Vagina (tissue), 2 donors: ENCODE results near the gene PRR4. TPM values are rescaled to one million over a fixed set of nuclear protein-coding genes. Genes with fewer than 3 reads are reported as not detected.

Source experiments
- DNase-seq, 2 donors: peaks; one replicate each; pipeline ENCODE4 v3.0.0-alpha.2; 2017; ENCODE audit errors: extremely low spot score in 2 of 2
- H3K27ac ChIP-seq: fragments of 200-600 bp; sonication (generic); one replicate; pipeline ENCODE4 v1.5.1; 2019
- H3K27me3 ChIP-seq: fragments of 200-600 bp; sonication (generic); one replicate; pipeline ENCODE4 v1.5.1; 2019
- H3K36me3 ChIP-seq, 2 donors: fragments of 200-600 bp; sonication (generic); one replicate each; pipeline ENCODE4 v1.5.1; 2017 to 2019
- H3K4me1 ChIP-seq: fragments of 200-600 bp; sonication (generic); one replicate; pipeline ENCODE4 v1.5.1; 2019
- H3K4me3 ChIP-seq, 2 donors: fragments of 200-600 bp; sonication (generic); 1 replicate in 1 of 2; 2 replicates in 1 of 2; pipeline ENCODE4 v1.5.1; 2016 to 2019
- H3K9me3 ChIP-seq: fragments of 200-600 bp; sonication (generic); one replicate; pipeline ENCODE4 v1.5.1; 2019
- CTCF ChIP-seq, 3 experiments: fragments of 450-650 bp in 2 of 3; fragments of 200-600 bp in 1 of 3; sonication (generic) in 1 of 3; IDR thresholded peaks; one replicate each; pipeline ENCODE4 v1.5.1; 2017 to 2019; ENCODE audit warnings: antibody characterized with exemption in 3 of 3, mild to moderate bottlenecking in 2 of 3, moderate library complexity in 2 of 3
- POLR2A ChIP-seq, 2 donors: fragments of 450-650 bp; IDR thresholded peaks; one replicate each; pipeline ENCODE4 v1.6.1; 2017; ENCODE audit warnings: antibody characterized with exemption in 2 of 2, mild to moderate bottlenecking in 2 of 2, moderate library complexity in 2 of 2
- POLR2AphosphoS5 ChIP-seq, 2 donors: sonication (generic); formaldehyde crosslinking; IDR thresholded peaks; one replicate each; pipeline ENCODE4 v1.9.0; 2017; ENCODE audit warnings: antibody characterized with exemption in 2 of 2, mild to moderate bottlenecking in 2 of 2, low read depth in 1 of 2; ENCODE audit not compliant: insufficient read depth in 1 of 2
- intact Hi-C: fragments of 100-400 bp; cut with DNase I; formaldehyde crosslinking; loops from one replicate; pipeline ENCODE4 v1.15.1; 2023
- total RNA-seq: library from RNA; depleted of rRNA; stranded (reverse); fragments of >200 nt; gene quantifications from one replicate; pipeline ENCODE4 v1.2.3, GENCODE V29; 2016

Gene PRR4
- total RNA-seq, 1 donor from 2014 or later = 6.1 TPM

- Histone ChIP-seq H3K36me3 (no peaks in the 10 kb centered on the region), H3K4me1 (no peaks in the 10 kb centered on the region), H3K27ac (no peak overlapping the region), H3K27me3 (no peaks in the 10 kb centered on the region), H3K9me3 (no peaks in the 10 kb centered on the region), H3K4me3 (no peak overlapping the region)
- no peak for DNase-seq
- TF ChIP-seq CTCF (IDR thresholded peaks at IDR 0.05) = no peak
- no peak for TF ChIP-seq POLR2AphosphoS5 (IDR thresholded peaks at IDR 0.05; ENCODE audit: insufficient read depth in 1 of 2, low read depth in 1 of 2)
- TF ChIP-seq POLR2A (IDR thresholded peaks at IDR 0.05) = no peak
- intact Hi-C loops = no loop called here
These were observed 19.3 kb downstream of the PRR4 start for GRCh38 chr12:10829994-10830393.

DNA sequence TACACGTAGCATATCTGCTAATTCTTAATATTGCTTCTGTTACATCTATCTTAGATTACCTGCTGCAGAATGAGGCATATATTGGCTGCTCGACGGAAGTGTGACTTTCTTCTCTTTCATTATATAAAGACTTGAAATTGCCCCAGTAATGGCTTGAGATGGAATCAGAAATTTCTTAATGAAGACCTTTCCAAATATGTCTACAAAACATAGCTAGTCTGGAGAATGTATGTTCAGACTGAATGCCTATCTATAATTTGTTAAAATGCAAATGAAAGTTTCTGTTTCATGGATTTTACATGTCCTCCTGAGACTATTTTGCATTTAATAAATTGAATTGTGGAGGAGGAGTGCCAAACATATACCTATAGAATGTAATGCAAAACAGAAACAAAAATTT is 23.0 kb downstream of the PRR4 start, which contains the start of gene TAS2R10:
TAS2R10 (minus strand) TSS at position 101 of the 400 bp plus-strand sequence; CDS start at position 12, 89 bp downstream.
- Histone ChIP-seq H3K9me3 (no peaks in the 10 kb centered on the region), H3K27me3 (no peaks in the 10 kb centered on the region), H3K4me1 (no peaks in the 10 kb centered on the region), H3K27ac (no peak within 1 kb of the TSS), H3K4me3 (no peak within 1 kb of the TSS), H3K36me3 (no peaks in the 10 kb centered on the region)
- TF ChIP-seq POLR2AphosphoS5 (IDR thresholded peaks at IDR 0.05; ENCODE audit: insufficient read depth in 1 of 2, low read depth in 1 of 2) = no peak
- TF ChIP-seq CTCF (IDR thresholded peaks at IDR 0.05) = no peak
- TF ChIP-seq POLR2A (IDR thresholded peaks at IDR 0.05) = no peak
- intact Hi-C loops = no loop called here
- no peak for DNase-seq

DNA sequence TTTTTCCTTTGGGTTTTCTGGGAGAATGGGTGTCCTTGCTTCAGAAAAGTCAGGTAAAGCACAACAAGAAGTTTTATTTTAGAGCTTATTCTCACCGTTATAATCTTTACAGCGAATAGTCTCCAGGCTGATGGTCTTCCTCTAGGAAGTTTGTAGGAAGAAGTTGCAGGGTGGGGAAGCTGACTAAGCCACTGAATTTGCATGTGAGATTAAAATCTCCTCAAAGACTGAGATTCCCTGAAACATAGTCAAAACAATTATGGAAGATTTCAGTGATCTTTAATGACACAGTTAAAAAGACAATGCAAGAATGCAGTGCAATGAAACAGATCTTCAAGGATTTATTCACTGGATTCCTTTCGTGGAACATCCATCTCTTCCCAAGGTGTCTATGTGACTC is 24.3 kb downstream of the PRR4 start:
- Histone ChIP-seq H3K9me3 (no peaks in the 10 kb centered on the region), H3K27me3 (no peaks in the 10 kb centered on the region), H3K4me3 (no peak overlapping the region), H3K4me1 (no peaks in the 10 kb centered on the region), H3K36me3 (no peaks in the 10 kb centered on the region), H3K27ac (no peak overlapping the region)
- TF ChIP-seq POLR2A (IDR thresholded peaks at IDR 0.05) = no peak
- TF ChIP-seq CTCF (IDR thresholded peaks at IDR 0.05) = no peak
- no peak for TF ChIP-seq POLR2AphosphoS5 (IDR thresholded peaks at IDR 0.05; ENCODE audit: insufficient read depth in 1 of 2, low read depth in 1 of 2)
- DNase-seq = no peak
- intact Hi-C loops = no loop called here

DNA sequence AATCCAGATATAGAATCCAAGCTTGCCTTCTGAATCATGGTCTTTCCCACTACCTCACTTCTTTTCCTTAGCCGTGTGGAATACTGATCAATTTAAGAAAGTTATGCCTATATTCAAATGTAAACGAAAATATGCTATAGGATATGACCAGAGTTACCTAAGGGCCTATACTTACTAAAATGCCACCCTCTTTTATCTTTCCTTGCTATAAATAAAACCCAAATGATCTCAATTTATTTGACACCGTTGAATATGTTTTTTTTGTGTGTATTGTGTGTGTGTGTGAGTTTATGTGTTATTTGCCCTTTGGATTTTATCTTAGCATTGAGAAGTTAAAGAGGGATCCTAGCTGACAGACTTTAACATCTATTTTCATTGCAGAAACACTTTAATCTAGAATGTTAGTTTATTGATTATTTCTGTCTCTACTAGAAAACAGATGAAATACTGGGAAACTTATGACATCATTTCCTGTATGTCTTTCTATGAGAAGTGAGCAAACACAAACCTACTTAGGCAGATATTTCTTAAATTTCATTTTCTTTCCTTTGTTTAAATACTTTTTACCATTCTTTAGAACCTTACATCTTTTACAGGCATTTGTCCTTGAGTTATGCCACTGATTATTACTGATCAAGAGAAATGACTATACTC is 37.3 kb downstream of the PRR4 start:
- TF ChIP-seq CTCF (IDR thresholded peaks at IDR 0.05) (no peak), POLR2A (IDR thresholded peaks at IDR 0.05) (no peak), POLR2AphosphoS5 (IDR thresholded peaks at IDR 0.05; ENCODE audit: insufficient read depth in 1 of 2, low read depth in 1 of 2) (no peak)
- DNase-seq = no peak
- H3K27me3 ChIP-seq = no peaks in the 10 kb centered on the region
- no peak overlapping the region for H3K27ac ChIP-seq
- no peaks in the 10 kb centered on the region for H3K4me1 ChIP-seq
- no peaks in the 10 kb centered on the region for H3K36me3 ChIP-seq
- H3K4me3 ChIP-seq = no peak overlapping the region
- no peaks in the 10 kb centered on the region for H3K9me3 ChIP-seq
- intact Hi-C loops = no loop called here

DNA sequence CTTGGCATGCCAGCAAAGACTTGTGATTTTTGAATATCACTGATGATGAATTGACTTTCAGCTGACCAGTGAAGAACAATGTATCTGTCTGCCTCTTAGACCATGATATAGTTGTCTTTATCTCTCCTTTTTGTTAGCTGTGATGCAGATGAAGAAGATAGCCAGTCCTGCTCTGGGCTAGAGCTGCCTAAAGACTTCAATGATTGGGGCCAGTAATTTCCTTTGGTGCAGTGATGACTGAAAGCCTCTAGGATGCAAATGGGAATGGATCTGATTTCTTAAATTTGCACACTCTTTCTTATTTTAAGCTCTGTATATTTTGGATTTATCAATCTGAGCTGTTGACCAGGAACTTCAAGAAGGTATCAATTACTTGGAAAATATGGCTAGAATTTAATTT is 39.2 kb downstream of the PRR4 start, which contains the start of gene TAS2R9:
TAS2R9 (minus strand) TSS at position 101 of the 400 bp plus-strand sequence; CDS start at position 8, 93 bp downstream.
- H3K9me3 ChIP-seq = no peaks in the 10 kb centered on the region
- H3K27ac ChIP-seq = no peak within 1 kb of the TSS
- intact Hi-C loops = no loop called here
- H3K4me3 ChIP-seq = no peak within 1 kb of the TSS
- H3K4me1 ChIP-seq = no peaks in the 10 kb centered on the region
- TF ChIP-seq POLR2A (IDR thresholded peaks at IDR 0.05) = no peak
- TF ChIP-seq POLR2AphosphoS5 (IDR thresholded peaks at IDR 0.05; ENCODE audit: insufficient read depth in 1 of 2, low read depth in 1 of 2) = no peak
- no peak for TF ChIP-seq CTCF (IDR thresholded peaks at IDR 0.05)
- H3K36me3 ChIP-seq = no peaks in the 10 kb centered on the region
- H3K27me3 ChIP-seq = no peaks in the 10 kb centered on the region
- no peak for DNase-seq
